ENCODE data around the gene CD59.
A peak's percentile ranks its signal among the peaks of the same experiment; 100 is the strongest.
"Not testable (repeated sequence)": the region's sequence is repeated elsewhere in the genome, so short reads cannot be mapped to it uniquely, and the experiment has no call there.

Gene CD59

GRCh38 chr11:33692541-33692940 lies 43.7 kb downstream of the CD59 start:
- no peak for DNase-seq

- DNase-seq = no peak
These were observed 44.2 kb downstream of the CD59 start for GRCh38 chr11:33692013-33692504.

GRCh38 chr11:33691066-33691864 lies 45.0 kb downstream of the CD59 start:
- DNase-seq = no peak

- no peak for DNase-seq
These were observed 45.7 kb downstream of the CD59 start for GRCh38 chr11:33690290-33691065.

GRCh38 chr11:33689501-33689900 lies 46.7 kb downstream of the CD59 start:
- no peak for DNase-seq

- DNase-seq = no peak
These were observed 47.1 kb downstream of the CD59 start for GRCh38 chr11:33689085-33689484.

GRCh38 chr11:33687733-33688479 lies 48.3 kb downstream of the CD59 start:
- peak in 1 of 5 experiments; percentile 21 for DNase-seq

- DNase-seq = no peak
These were observed 51.1 kb downstream of the CD59 start for GRCh38 chr11:33685082-33685481.

GRCh38 chr11:33684003-33684706 lies 52.1 kb downstream of the CD59 start:
- no peak for DNase-seq

GRCh38 chr11:33682446-33682845 lies 53.8 kb downstream of the CD59 start:
- no peak for DNase-seq

GRCh38 chr11:33682019-33682418 lies 54.2 kb downstream of the CD59 start:
- peak in 1 of 5 experiments; percentile 15 for DNase-seq

GRCh38 chr11:33678616-33679015 lies 57.6 kb downstream of the CD59 start:
- not testable (repeated sequence) for DNase-seq

- DNase-seq = no peak
These were observed 62.0 kb downstream of the CD59 start for GRCh38 chr11:33674035-33674814.

- DNase-seq = no peak
These were observed 64.0 kb downstream of the CD59 start for GRCh38 chr11:33672273-33672672.

- DNase-seq = peak in 1 of 5 experiments; percentile 72
These were observed 65.8 kb downstream of the CD59 start for GRCh38 chr11:33670250-33671011.

- no peak for DNase-seq
These were observed 66.5 kb downstream of the CD59 start for GRCh38 chr11:33669598-33670249.

GRCh38 chr11:33668951-33669596 lies 67.1 kb downstream of the CD59 start:
- no peak for DNase-seq

GRCh38 chr11:33668468-33668825 lies 67.8 kb downstream of the CD59 start:
- DNase-seq = no peak

- no peak for DNase-seq
These were observed 68.3 kb downstream of the CD59 start for GRCh38 chr11:33667819-33668467.

All from T-helper 2 cell (primary cell).